NCI-H146 treated with DMSO at 0.1 percent for 48 hours (cell line): ENCODE data around the gene MSRB3.

ENCODE experiments used
- DNase-seq: peaks from one replicate; lab custom pipeline; 2025; ENCODE audit not compliant: unreplicated experiment; lab: John Stamatoyannopoulos, UW

The MSRB3 gene

DNA sequence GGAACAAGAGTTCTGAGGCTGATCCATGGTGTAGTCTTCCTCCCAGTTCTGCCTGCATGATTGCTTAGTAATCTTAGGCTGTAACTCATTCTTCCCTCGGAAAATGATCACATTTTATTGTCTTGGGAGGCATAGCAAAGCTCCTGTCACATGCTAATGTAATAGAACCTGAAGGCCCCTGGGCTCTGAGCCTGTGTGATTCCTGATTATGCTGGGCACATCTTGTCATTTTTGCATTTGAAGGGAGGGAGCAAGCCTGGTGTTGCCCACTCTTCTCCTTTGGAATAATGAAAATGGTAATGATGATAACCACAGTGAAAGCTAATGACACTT lies 215.4 kb downstream of the MSRB3 start:
- DNase-seq: no peak

DNA sequence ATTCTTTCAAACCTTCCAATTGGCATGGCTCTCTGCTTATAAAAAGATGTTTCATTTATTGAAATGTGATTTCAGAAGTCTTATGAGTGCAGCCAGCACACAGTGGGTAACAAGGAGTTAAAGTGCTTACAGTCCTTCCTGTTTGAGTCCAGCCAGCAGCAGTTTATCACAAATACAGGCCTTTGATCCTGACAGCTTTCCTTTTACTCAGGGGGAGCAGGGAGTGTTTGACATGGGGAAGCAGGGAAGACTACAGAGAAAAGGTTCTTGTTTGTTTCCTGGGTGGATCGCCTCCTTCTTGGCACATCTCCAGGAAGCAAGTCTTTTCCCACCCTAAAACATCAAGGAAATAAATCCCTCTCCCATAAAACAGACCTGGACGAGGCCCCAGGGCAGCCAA lies 216.1 kb downstream of the MSRB3 start:
- no peak for DNase-seq

DNA sequence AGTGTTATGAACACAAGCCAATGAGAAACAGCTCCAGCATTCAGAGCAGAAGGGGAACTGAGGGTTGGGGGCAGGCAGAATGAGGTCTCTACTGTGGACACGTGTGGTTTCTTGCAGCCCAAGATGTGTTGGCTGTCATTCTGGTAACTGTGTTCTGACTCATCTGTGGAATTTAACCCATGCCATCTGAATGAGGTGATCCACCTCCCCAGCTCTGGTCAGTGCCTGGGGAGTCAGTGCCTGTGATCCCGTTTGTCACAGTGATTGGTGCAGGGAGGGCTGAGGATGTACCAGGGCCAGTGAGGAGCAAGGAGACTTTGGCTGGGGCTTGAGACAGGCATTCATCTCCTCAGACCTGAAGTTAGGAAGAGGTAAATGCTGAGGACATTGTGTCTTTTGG lies 216.8 kb downstream of the MSRB3 start:
- DNase-seq: no peak

DNA sequence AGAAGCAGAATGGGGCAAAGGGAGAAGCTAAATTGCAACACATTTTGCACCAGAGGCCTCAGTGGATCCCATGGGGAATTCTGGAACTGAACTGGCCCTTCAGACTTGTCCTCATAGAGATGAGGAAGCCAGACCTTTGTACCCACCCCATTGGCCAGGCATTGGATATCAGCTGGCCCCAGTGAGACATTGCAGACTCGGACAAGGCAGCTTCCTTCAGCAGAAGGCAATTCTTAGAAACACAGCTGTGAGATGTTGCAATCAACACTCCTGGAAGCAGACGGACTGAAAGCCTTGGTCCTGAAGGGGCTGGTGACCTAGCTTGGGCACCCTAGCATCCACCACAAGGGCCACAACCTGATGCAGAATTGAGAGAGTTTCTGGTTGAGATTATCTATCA lies 218.1 kb downstream of the MSRB3 start:
- DNase-seq: no peak

DNA sequence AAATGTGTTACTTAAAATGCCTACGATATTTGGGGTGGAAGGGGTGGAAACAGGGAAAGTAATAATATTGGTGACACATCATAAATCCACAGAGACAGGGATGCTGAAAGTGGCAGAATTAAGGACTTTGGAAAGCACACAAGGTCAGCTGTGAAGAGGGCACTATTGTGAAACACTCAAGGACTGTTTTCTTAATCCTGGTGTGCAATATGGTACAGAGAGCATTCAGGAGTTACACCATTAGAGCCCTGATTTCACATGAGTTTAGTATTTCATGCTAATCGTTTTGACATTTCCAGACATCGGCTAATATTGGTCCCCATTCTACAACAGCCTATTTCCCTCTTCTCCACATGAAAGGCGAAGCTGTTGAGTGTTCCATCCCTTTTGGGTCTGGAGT lies 219.2 kb downstream of the MSRB3 start:
- no peak for DNase-seq

DNA sequence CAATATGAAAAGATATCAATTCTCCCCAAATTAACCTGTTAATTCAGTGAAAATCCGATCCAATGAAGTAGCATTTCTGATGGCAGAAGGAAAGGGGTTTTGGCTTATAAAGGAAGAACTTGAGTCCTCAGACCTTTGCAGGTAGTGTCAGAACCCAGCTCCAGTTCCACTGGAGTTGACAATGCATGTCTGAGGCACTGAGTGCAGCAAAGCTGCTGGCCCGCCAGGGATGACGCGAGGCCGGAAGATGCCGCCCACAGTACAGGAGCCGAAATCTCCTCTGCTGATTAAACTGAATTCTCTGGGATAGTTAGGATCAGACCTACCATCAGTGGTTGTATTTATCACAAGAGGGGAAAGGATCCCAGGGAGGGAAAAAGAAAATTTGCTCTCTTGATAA lies 220.7 kb downstream of the MSRB3 start:
- DNase-seq: no peak

DNA sequence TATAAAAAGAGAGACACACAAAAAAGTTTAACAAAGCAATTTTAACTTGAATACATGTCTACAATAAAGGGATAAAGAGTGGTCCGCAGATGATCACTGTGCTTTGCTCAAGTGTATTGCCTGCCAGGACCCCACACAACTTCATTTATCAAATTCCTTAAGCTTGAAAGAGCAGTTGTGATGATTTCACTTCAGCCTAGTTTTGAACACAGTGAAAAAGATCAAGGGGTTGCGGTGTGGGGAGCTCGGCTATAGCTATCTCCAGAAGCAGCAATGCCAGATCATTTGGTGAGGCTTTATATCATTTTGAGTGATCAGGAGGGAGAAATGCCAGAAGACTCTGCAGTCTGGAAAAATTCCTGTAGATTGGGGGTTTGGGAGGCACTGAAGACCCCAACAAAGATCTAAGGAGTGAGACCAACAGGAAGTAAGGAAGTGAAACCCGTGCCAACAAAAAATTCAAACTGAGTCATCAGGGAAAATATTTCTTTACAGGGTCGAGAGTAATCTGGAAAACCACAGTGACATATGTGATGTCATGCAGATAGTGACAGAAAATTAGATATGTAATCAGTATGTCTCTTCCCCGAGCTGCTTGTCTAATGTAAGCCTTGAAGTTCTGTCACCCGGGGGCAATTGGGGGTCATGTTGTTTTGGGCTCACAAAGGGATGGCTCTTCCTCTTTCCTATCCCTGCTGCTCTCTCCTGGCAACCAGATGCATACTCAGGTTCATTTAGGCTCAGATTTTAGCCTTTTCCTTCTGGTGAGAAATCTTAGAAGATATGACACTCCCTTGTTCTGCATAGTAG lies 221.8 kb downstream of the MSRB3 start:
- no peak for DNase-seq

DNA sequence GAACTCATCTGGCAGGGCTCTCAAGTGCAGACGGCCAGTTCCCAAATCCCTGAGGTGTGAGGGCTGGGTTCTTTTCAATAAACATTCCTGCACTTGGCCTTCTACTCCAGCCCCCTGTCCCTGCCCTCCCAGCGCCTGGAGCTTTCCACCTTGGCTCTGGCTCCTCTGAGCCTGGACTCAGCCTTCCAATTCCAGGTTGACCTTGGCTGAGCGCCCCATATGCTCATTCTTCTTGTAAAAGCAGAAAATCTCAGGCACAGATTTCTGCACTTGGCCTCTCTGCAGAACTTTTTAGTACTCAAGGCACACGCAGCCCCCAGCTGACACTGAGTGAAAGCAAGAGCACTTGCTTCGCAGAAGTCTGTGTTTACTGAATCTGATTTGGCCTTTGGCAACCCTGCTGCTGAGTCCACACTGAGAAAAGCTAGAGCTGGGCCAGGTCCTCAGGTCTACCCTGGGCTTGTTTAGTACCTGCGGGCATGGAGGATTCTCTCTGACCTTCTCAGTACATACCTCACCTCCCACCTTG lies 222.7 kb downstream of the MSRB3 start:
- DNase-seq: no peak

DNA sequence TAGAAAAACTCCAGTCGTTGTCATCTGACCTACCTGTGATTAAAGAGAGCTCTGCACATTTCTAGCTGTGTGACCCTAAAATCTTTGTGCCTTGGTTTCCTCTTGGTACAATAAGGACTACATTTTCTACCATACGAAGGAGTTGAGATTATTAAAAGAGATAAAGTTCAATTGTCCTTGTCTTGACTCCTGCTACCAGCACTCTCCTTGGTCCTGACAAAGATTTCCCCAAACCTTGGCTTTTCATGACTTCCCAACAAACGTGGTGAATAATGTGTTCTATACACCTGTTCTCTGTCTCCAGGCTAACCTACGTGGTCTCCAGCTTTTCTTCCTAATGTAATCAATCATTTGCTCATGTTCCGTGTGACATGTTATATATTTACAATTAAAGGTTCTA lies 223.5 kb downstream of the MSRB3 start:
- DNase-seq: no peak

DNA sequence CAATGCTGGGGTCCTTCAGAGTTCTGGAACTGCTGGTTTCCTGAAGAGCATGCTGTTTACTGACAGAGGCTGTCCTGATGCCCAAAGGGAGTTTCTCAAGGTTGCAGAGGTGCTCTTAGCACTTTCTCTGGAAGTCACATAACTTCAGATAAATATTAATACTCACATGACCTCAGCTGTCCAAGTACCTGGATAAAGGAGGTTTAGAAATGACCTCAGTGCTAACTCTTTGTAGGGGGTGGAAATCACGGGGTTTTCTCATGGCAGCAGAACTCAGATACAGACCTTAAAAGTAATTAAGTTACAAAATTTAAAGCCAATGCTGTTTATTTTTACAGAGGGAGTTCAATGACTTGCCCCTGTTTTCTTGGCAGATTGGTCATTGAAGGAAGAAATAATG lies 225.9 kb downstream of the MSRB3 start:
- no peak for DNase-seq

DNA sequence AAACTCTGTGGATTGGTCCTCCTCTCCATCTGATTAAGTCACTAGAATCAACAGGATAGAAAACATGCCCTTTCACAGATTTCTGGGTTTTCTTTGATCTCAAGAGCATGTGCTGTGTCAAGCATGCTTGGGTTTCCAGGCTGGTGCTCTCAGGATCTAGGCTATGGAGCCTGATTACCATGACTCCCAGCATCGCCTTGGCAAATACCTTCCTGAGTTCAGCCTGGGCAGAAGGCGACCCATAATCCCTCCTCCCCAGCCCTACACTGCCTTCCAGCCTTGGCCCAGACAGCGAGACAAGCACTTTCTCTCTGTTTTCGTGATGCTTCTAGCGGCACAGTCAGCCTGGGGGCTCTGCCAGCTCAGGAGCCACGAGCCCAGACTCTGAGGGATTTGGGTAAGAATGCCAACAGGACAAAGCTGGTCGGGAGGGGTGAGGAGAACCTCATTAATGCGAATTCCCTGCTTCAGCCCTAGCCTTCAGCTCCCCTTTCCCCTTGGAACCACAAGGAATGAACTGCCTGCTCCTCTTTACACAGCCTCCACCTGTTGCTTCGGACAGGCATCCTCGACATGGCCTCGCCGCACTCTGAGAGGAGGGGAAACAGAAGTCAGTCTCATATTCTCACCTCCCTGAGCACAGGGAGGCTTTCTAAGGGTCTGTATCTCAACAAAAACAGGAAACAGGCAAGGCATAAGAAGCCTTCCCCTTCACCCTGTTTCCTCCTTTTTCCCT lies 227.1 kb downstream of the MSRB3 start:
- no peak for DNase-seq

DNA sequence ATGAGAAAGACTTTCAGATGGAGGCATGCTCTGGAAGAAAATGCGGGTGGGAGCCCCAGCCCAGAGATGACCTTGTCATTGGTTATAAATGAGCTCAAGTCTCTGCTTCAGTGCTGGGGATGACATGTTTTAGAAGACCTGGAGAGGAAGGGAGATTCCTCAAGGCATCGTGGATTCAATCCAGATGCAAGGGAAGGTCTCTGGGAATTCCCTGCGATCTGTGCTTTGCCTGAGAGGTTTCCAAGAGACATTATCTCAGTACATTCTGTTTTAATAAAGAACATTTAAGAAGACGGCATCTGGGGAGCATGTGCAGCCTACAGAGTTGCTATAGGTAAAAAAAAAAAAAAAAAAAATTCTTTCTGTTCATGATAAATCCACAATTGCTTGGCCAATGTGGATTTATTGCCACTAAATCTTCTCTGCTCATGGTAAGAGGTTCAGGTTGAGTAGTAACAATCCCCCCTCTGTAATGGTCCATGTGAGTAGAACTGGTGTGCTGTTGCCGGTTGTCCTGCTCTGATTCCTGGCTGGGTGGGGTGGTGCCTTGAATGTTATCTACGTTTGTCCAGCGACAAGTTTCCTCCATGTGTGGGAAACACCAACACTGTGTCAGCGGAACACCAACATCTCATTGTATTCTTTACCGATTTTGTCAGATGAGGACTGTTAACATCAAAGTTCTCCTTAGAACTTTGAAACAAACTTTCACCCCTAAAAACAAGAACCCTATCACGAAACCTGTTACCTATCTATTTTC lies 230.0 kb downstream of the MSRB3 start:
- no peak for DNase-seq

DNA sequence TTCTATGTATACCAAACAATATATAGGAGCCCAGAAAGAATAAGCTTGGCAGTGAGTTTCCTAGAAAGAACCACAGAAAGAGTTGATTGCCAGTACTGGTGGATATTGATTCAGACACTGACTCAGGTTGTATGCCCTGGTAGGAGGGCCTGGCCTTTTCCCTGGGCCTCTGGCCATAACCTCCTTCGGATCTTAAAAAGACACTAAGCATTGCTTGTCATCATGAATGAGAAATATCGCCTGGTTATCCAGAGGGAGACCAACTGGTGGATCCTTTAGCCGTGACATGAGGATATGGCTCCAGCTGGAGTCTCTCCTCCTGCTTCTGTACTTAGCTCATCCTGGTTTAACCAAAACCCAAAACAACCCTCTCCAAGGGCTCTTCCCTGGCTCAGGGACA lies 231.5 kb downstream of the MSRB3 start:
- no peak for DNase-seq

DNA sequence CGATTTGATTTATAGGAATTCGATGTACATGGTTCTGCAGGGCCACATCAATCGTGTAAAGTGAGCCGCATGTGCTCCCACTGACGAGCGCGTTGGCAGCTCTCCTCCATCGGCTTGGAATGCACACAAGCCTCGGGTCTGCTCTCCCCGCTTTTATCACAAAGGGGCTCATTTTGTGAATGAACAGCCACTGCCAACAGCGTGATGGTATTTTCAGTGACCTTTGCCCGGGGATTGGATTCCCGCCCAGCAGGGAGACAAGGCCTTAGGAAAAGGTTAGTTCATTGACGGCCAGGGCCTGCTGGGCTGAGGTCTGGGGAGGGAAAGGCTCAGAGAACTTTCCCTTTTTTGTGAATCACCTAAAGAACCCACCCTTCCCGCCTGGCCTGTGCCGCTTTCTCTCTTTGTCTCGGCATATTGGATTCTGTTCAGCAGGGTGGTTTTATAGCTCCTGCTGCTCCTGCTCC lies 232.1 kb downstream of the MSRB3 start:
- DNase-seq: no peak

DNA sequence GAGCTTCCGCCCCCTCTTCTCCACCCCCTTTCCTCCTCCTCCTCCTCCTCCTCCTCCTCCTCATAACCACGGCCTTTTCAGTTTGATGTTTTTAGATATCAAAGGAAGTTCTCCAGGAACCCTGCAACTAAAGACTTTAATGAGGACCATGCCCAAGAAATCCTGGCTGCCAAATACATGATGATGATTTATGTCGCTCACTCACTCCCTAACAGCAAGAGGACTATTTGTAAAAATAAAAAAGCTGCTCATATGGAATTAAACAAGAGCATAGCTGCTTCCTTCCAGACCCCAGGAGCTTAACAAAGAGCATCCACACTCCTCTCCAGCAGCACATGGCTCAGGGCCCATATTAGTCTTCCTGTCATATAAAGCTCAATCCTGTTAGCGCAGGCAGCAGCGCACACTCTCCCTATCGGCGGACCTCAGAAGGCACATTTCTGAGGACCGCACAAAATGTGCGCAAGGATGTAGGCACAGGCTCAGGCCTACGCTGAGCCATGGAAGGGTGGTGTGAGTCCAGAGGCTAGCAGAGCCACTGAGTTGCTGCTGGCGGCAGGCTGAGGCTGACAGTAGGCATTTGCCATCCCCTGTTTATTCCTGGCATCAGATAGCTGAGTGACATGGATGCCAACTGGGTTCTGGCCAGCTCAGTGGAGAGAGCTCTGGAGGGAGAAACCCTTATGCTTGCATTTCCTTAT lies 232.8 kb downstream of the MSRB3 start:
- DNase-seq: no peak

DNA sequence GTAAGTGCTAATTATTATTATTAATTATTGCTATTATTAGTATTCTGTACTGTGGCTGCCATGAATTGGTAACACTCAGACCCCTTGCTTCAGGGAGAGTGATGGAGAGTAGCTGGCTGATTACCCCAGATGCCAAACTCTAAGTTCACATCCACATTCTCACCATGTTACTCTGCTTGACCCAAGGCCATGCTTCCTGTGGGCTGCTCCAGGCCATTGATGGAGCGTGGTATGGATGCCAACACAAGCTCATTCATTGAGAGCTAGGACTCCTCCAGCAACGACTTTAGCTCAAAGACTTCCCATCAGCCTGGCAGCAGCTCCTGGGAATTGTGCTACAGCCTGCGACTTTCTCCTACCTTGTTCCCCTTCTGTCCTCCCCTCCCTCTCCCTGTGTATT lies 233.4 kb downstream of the MSRB3 start:
- no peak for DNase-seq
